ENCODE data around the gene UBAP2.
"Not testable (repeated sequence)": the region's sequence is repeated elsewhere in the genome, so short reads cannot be mapped to it uniquely, and the experiment has no call there.

GRCh38 chr9:34042074-34042473 is 6.6 kb downstream of the UBAP2 start:
- not testable (repeated sequence) for TF ChIP-seq CTCF, POLR2A (IDR thresholded peaks at IDR 0.05)
